TTC549 (cell line): Measurements from ENCODE around the gene ANKRD11.
"Not testable (repeated sequence)": the region's sequence is repeated elsewhere in the genome, so short reads cannot be mapped to it uniquely, and the experiment has no call there.

Source experiments
- FAIRE-seq: peaks from 2 replicates; lab custom pipeline; 2012; peaks lifted over from hg19 to GRCh38; lab: Jason Lieb, UNC

ANKRD11 gene

DNA sequence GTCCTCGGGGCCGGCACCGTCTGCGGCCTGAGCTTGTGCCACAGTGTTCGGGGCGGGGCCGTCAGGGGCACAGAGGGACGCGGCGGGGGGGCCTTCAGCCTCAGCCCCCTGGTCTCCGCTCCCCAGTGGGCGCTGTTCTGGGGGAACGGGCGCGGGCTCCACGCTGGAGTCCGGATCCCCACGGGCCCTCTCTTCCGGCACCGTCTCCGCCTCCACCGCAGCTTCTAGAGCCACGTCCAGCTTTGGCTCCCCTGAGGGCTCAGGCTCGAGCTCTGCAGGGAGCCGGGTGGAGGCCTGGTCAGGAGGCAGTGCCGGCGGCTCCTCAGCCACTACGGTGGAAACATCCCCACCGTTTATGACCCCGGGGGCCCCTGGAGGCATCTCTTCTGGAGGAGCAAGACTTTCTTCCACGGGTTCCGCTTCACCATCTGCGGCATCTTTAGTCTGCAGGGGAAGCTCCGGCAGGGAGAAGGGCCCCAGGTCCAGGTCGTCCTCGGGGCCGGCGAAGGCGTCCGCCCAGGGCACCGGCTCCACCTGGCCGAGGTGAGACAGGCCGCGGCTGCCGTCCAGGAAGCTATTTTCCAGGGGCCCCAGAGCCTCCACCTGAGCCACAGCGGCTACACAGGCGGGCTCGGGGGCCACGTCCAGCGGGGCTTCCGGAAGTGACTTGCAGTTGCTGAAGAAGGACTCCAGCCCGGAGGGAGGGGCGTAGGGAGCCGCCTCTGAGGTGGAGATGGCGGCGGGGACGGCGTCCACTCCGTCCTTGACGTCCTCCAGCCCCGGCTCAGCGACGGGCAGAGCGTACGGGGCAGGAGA is 210.5 kb downstream of the ANKRD11 start:
- FAIRE-seq: no peak

GRCh38 chr16:89278441-89279240 is 211.7 kb downstream of the ANKRD11 start:
- no peak for FAIRE-seq

- FAIRE-seq: no peak
Observed at GRCh38 chr16:89277641-89278341, 212.6 kb downstream of the ANKRD11 start.

- FAIRE-seq: no peak
Observed at GRCh38 chr16:89277049-89277448, 213.3 kb downstream of the ANKRD11 start.

GRCh38 chr16:89275837-89276720 is 214.3 kb downstream of the ANKRD11 start:
- FAIRE-seq: no peak

DNA sequence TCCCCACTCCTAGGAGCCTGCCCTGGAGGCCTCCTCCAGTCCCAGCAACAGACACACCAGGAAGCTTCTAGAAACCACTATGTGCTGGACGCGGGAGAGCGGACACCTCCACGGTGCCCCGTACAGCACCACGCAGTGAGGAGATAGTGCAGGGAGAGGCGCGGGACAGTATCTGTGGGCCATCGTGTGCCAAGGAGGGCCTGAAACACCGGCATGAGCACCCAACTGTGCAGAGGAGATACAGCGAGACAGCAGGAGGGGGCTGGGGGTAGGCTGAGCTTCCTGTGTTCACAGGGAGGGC is 215.1 kb downstream of the ANKRD11 start:
- no peak for FAIRE-seq

DNA sequence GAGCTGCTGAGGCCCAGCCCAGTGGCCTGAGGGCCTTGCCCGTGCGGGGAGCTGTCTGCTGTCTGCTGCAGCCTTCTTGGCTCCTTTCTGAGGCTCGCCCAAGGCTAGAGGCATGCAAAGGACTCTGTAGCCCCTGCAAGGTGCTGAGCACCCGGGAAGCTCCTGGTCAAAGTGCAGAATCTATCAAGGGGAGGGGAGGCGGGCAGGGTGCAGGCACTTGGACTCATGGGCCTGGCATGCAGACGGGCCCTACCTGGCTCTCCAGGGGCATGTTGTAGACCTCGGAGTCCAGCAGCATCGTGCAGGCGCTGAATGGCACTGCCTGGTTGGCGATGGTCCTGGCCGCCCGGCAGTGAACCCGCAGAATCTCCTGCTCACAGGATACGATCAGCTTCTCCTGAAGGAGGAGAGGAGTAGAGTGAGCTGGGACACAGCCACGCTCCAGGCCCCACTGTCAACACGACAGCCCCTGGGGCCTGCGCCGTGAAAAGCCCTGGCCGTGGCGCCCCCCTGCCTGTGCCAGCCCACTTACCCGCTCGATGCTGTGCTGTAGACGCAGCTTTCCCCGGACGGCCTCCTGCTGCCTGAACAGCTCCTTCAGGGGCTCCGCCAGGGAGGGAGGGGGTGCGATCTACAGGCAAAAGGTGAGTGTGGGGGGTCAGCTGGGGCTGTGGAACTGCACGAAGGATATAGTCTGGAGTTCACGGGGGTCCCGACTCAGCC is 215.6 kb downstream of the ANKRD11 start:
- FAIRE-seq: no peak

DNA sequence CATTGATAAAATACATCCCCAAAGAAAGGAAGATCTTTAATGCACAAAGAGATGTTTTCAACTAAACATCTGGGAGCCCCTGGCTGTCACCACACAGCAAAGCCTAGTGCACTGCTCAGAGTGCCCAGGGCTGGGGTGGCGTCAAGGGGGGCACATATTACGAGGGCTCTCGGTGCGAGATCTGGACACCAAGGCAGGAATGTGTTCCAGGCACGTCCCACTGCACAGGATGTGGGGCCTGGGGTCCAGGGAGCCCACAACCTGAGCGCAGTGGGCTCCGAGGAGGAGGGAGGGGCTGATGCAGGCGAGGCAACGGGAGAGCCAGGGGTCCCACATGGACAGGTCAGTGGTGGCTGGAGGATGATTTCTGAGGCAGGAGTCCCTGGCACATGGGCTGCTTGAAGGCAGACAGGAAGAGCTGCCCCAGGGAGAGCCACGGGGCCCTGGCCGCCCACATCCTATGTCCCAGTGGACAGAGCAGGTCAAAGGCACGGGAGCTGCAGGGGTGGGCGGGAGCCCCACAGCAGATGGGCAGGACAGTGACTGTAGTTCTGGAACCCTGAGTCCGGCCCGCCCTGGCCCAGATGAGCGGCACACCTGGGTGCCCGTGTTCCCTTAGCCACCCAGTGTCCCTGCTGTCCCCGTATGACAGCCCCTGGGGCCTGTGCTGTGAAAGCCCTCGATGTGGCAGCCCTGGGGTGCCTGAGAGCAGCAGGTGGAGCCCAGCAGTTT is 216.5 kb downstream of the ANKRD11 start:
- FAIRE-seq: no peak

- no peak for FAIRE-seq
Observed at GRCh38 chr16:89272631-89273030, 217.7 kb downstream of the ANKRD11 start.

DNA sequence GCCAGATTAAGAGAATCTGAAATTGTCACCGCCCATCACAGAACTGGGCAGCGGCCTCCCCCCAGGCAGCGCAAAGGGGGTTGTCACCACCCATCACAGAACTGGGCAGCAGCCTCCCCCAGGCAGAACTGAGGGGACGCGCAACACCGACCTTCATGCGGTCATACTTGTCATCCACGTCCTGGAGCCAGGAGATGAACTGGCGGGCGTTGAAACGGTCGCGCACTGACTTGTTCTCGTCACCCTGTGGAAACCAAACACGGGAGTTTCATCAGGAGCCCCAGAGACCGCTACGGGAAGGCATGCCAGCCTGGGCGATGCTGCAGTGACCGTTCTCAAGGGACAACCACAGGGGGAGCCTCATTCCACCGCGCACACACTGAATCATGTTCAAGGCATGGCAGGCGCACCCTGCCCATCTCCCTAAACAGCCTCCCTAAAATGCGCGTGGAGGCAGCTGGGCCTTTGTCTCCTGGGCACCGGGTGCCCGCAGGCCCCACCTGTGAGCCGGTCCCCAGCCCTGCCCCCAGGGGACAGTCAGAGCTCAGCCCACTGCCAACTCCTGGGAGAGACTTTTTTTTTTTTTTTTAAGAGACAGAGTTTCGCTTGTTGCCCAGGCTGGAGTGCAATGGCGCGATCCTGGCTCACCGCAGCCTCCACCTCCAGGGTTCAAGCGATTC is 219.6 kb downstream of the ANKRD11 start:
- FAIRE-seq: no peak

GRCh38 chr16:89269805-89270665 is 220.3 kb downstream of the ANKRD11 start:
- FAIRE-seq: no peak

GRCh38 chr16:89268987-89269735 is 221.2 kb downstream of the ANKRD11 start:
- FAIRE-seq: no peak

DNA sequence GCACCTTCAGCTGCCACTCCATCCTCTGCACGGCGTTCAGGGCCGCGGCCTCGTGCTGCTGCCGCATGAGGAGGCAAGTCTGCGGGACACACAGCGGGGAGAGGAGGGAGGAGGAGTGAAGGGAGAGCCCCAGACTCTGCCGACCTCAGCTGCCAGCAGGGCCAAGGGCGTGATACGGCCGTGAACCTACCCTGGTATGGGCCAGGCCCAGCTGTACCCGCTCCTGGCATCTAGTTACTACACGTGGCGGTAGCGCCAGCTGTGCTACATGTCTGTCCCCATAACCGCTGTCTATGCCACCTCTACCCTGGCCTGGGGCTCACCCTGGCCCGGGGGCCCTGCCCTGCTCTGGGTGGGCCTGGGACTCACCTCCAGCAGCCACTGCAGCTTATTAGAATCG is 221.8 kb downstream of the ANKRD11 start:
- FAIRE-seq: no peak

DNA sequence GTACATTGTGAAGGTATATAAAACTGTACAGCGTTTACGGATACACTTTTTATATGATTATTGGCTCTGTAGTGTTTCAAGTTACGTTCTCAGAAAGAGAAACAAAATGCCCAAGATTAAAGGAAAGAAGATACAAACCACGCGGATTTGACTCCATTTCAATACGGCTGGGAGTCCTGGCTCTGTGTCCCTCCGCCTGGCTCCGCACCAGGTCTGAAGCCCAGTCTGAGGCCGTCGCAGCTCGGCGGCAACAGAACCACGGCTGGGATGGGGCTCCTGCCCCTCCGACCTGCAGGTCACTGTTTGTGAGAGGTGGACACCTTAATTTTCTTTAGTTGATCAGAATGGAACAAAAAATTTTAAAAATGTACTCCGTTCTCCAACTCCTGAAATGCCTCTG is 222.6 kb downstream of the ANKRD11 start:
- not testable (repeated sequence) for FAIRE-seq

- no peak for FAIRE-seq
Observed at GRCh38 chr16:89266521-89267134, 223.7 kb downstream of the ANKRD11 start.

GRCh38 chr16:89265647-89266046 is 224.7 kb downstream of the ANKRD11 start:
- FAIRE-seq: no peak

DNA sequence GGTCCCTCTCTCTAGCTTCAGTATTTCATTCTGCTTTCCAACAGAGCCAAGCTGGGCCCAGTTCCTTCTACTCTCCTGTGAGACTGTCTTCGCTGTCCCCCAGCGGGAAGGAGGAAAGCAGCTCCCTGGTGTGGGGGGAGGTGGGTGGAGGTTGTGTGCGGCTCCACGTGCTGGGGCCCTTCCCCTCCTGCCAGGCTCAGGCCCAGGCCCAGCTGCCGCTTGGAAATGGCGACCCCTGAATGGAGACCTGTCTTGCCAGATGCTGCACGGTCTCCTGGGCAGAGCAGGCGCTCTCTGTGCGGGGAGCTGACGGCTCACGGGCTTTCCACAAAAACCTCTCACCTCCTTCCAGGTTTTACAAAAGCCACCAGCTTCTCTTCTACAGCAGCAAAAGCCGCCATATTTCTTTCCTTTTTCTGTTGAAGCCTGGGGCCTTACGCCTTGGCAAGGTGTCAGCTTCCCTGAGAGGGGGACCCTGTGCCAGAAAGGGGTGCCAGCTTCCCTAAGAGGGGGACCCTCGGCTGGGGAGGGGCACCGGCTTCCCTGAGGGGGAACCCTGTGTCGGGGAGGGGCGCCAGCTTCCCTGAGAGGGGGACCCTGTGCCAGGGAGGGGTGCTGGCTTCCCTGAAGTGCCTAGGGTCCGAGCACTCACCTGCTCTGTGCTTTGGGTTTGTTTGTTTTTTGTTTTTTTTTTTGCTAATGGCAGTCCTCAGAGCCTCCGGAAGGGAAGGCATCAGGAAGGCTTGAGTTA is 225.4 kb downstream of the ANKRD11 start:
- no peak for FAIRE-seq
